Endothelial cell of umbilical vein (primary cell): Measurements from ENCODE around the gene FBH1. TPM values are rescaled to one million over a fixed set of nuclear protein-coding genes. Genes with fewer than 3 reads are reported as not detected.

ENCODE experiments used
- BruUV-seq: library from RNA; stranded (reverse); fragments of 400-500 nt; replicated peaks from 2 replicates; lab custom pipeline; 2021; lab: Mats Ljungman, UMichigan
- CTCF ChIA-PET: fragments of 300-600, 350-600 bp; sonication (Branson Sonifier 250); formaldehyde crosslinking; loops from one replicate; lab custom pipeline; 2021; ENCODE audit warnings: antibody characterized with exemption, inconsistent platforms; lab: Charles Lee
- POLR2A ChIA-PET: fragments of 300-600, 350-600 bp; sonication (Branson Sonifier 250); formaldehyde crosslinking; loops from one replicate; lab custom pipeline; 2021; ENCODE audit warnings: antibody characterized with exemption, inconsistent platforms; lab: Charles Lee
- DNase-seq: peaks from one replicate; pipeline ENCODE4 v3.0.0-alpha.2; 2011; ENCODE audit warnings: low read depth, low spot score
- FAIRE-seq: peaks from 2 replicates; lab custom pipeline; 2011; peaks lifted over from hg19 to GRCh38; lab: Jason Lieb, UNC
- H2AFZ ChIP-seq: 2 replicates; pipeline ENCODE4 v1.6.0; 2012; ENCODE audit warnings: low read depth, low read length, control low read depth, inconsistent platforms
- H3K27ac ChIP-seq: 2 replicates; pipeline ENCODE4 v1.5.1; 2011; ENCODE audit warnings: low read depth, mild to moderate bottlenecking, control low read depth, low read length, moderate library complexity; ENCODE audit not compliant: insufficient read depth
- H3K27me3 ChIP-seq, 2 experiments: 2 replicates each; pipeline versions ENCODE4 v1.6.0 to v1.6.1; 2011; ENCODE audit warnings: low read length in 2 of 2, mixed read lengths in 1 of 2; ENCODE audit not compliant: control insufficient read depth in 2 of 2, insufficient read depth in 2 of 2
- H3K36me3 ChIP-seq, 2 experiments: 2 replicates in 1 of 2; 3 replicates in 1 of 2; pipeline ENCODE4 v1.5.1; 2011; ENCODE audit warnings: low read length in 2 of 2, mild to moderate bottlenecking in 1 of 2, moderate library complexity in 1 of 2; ENCODE audit not compliant: control insufficient read depth in 2 of 2, insufficient read depth in 2 of 2; ENCODE audit errors: extremely low read depth in 1 of 2
- H3K4me1 ChIP-seq: 3 replicates; pipeline ENCODE4 v1.5.1; 2011; ENCODE audit warnings: mild to moderate bottlenecking, low read length; ENCODE audit not compliant: control insufficient read depth, insufficient read depth; ENCODE audit errors: extremely low read depth
- H3K4me2 ChIP-seq: 2 replicates; pipeline ENCODE4 v1.6.1; 2011; ENCODE audit warnings: low read length, control low read depth, mixed read lengths; ENCODE audit not compliant: insufficient read depth
- H3K4me3 ChIP-seq, 3 experiments: fragments of 200-600 bp in 1 of 3; sonication (generic), shearing (Covaris generic) in 1 of 3; replicated peaks in 1 of 3; 2 replicates each; pipeline ENCODE4 v1.5.1; 2011 to 2016; ENCODE audit warnings: control low read depth in 3 of 3, low read length in 3 of 3, mild to moderate bottlenecking in 2 of 3, inconsistent platforms in 1 of 3, low read depth in 1 of 3, moderate library complexity in 1 of 3; ENCODE audit not compliant: insufficient read depth in 1 of 3
- H3K79me2 ChIP-seq: 2 replicates; pipeline ENCODE4 v1.6.0; 2012; ENCODE audit warnings: low read length, inconsistent platforms; ENCODE audit not compliant: control insufficient read depth, insufficient read depth
- H3K9ac ChIP-seq: replicated peaks from 2 replicates; pipeline ENCODE3; 2011; ENCODE audit warnings: low read length, control low read depth; ENCODE audit not compliant: insufficient read depth; ENCODE audit errors: extremely low read depth
- H3K9me1 ChIP-seq: replicated peaks from 3 replicates; pipeline ENCODE4 v1.6.0; 2011; ENCODE audit warnings: mild to moderate bottlenecking, low read length; ENCODE audit not compliant: control insufficient read depth, insufficient read depth; ENCODE audit errors: extremely low read depth
- H3K9me3 ChIP-seq: replicated peaks from 2 replicates; pipeline ENCODE4 v1.5.1; 2012; ENCODE audit warnings: low read length, inconsistent platforms; ENCODE audit not compliant: control insufficient read depth, insufficient read depth
- H4K20me1 ChIP-seq: replicated peaks from 2 replicates; pipeline ENCODE3; 2011; ENCODE audit warnings: mild to moderate bottlenecking, low read length; ENCODE audit not compliant: control insufficient read depth, insufficient read depth; ENCODE audit errors: extremely low read depth
- CTCF ChIP-seq, 2 donors: IDR thresholded peaks; 1 replicate in 1 of 2; 2 replicates in 1 of 2; pipeline ENCODE4 v1.5.1; 2011; ENCODE audit warnings: low read length in 2 of 2, mild to moderate bottlenecking in 2 of 2, moderate library complexity in 2 of 2, control low read depth in 1 of 2, inconsistent platforms in 1 of 2, low read depth in 1 of 2; ENCODE audit not compliant: insufficient read depth in 1 of 2; ENCODE audit errors: extremely low read depth in 1 of 2
- EZH2 ChIP-seq: IDR thresholded peaks from 2 replicates; pipeline ENCODE4 v1.6.1; 2012; ENCODE audit warnings: borderline replicate concordance, low read depth, mild to moderate bottlenecking, moderate library complexity, low read length, inconsistent platforms; ENCODE audit not compliant: severe bottlenecking
- FOS ChIP-seq: IDR thresholded peaks from 2 replicates; pipeline ENCODE4 v1.6.1; 2011; ENCODE audit warnings: mild to moderate bottlenecking, low read length, moderate library complexity, borderline replicate concordance; ENCODE audit not compliant: insufficient read depth
- GATA2 ChIP-seq: IDR thresholded peaks from 2 replicates; pipeline ENCODE4 v1.7.0; 2011; ENCODE audit warnings: low read depth, mild to moderate bottlenecking, moderate library complexity, mixed read lengths, low read length; ENCODE audit not compliant: insufficient read length, insufficient read depth
- JUN ChIP-seq: IDR thresholded peaks from 2 replicates; pipeline ENCODE4 v1.6.1; 2011; ENCODE audit warnings: borderline replicate concordance, low read depth; ENCODE audit not compliant: insufficient read length, insufficient read depth
- MAX ChIP-seq: IDR thresholded peaks from 2 replicates; pipeline ENCODE4 v1.6.1; 2011; ENCODE audit not compliant: insufficient read depth, insufficient read length
- MYC ChIP-seq: IDR thresholded peaks from one replicate; pipeline ENCODE4 v1.6.1; 2011; ENCODE audit warnings: mild to moderate bottlenecking, low read depth, low read length
- POLR2A ChIP-seq: IDR thresholded peaks from 2 replicates; pipeline ENCODE4 v1.6.1; 2012; ENCODE audit warnings: low read depth, mild to moderate bottlenecking, control low read depth, low read length
- POLR2AphosphoS5 ChIP-seq: IDR thresholded peaks from 2 replicates; pipeline ENCODE4 v1.6.1; 2012; ENCODE audit warnings: low read depth, mild to moderate bottlenecking, control low read depth, low read length, moderate library complexity; ENCODE audit not compliant: insufficient read depth
- dilution Hi-C: fragments of 300-500 bp; cut with MboI; formaldehyde crosslinking; loops from one replicate; pipeline ENCODE4 v1.15.0; 2019; ENCODE audit warnings: low sequenced_read_pairs; ENCODE audit not compliant: extremely low pct_ligation_motif_present
- intact Hi-C: fragments of 100-400 bp; cut with micrococcal nuclease; formaldehyde crosslinking; loops from one replicate; pipeline ENCODE4 v1.10.0; 2022
- polyA plus RNA-seq, 4 experiments: library from polyadenylated mRNA; depleted of rRNA in 3 of 4; stranded (reverse) in 3 of 4; unstranded in 1 of 4; fragments of >200 nt; gene quantifications; 2 replicates each; pipeline versions ENCODE4 v1.2.1 to v1.2.3, GENCODE V29; 2011 to 2012; ENCODE audit warnings: missing spikeins in 1 of 4
- total RNA-seq: library from RNA; stranded (reverse); gene quantifications from 2 replicates; pipeline ENCODE4 v1.2.3, GENCODE V29; 2021

The FBH1 gene
- total and polyA plus RNA-seq, 2 donors (not counting 3 experiments of a cell fraction or from before 2014, with no cell fraction given), result 71.4 to 97.0 TPM

GRCh38 chr10:5942001-5942400 lies 52.0 kb downstream of the FBH1 start:
- peak overlapping the region; percentile 14 for H3K27ac ChIP-seq
- intact Hi-C loops, result no loop called here
- no peaks in the 10 kb centered on the region for H3K79me2 ChIP-seq
- no peak for FAIRE-seq
- no peak overlapping the region for H3K9ac ChIP-seq
- ChIA-PET POLR2A (no interaction called here), CTCF (interaction anchor here (1.3 to 1.7 kb wide), 3 partner anchors 13 to 144 kb away, joined by 4 to 5 read pairs (median 4); no protein-coding TSS in a partner anchor)
- H3K4me1 ChIP-seq, result peaks cover 47% of the 10 kb centered on the region
- no peak overlapping the region for H2AFZ ChIP-seq
- no peaks in the 10 kb centered on the region for H3K9me3 ChIP-seq
- no peak overlapping the region for H3K4me2 ChIP-seq
- DNase-seq, result peak; percentile 22
- no peak for TF ChIP-seq MAX
- TF ChIP-seq MYC, result no peak
- TF ChIP-seq POLR2AphosphoS5, result no peak
- TF ChIP-seq FOS, result no peak
- no peak for TF ChIP-seq JUN
- TF ChIP-seq EZH2, result no peak
- no peak for TF ChIP-seq GATA2
- no peak for TF ChIP-seq POLR2A
- TF ChIP-seq CTCF (IDR thresholded peaks at IDR 0.05; ENCODE audit: extremely low read depth in 1 of 2, insufficient read depth in 1 of 2, low read depth in 1 of 2, low read length in 2 of 2), result no peak
- no TSS peak for BruUV-seq
- H3K36me3 ChIP-seq, result peaks cover 1 to 14% of the 10 kb centered on the region in 2 experiments
- H3K4me3 ChIP-seq, result no peak overlapping the region
- H3K9me1 ChIP-seq, result no peaks in the 10 kb centered on the region
- dilution Hi-C loops, result no loop called here
- H4K20me1 ChIP-seq, result no peaks in the 10 kb centered on the region
- no peaks in the 10 kb centered on the region for H3K27me3 ChIP-seq
